GM19099 (cell line): ENCODE data around the gene INSM2.

Experiments
- POLR2A ChIP-seq: IDR thresholded peaks from 3 replicates; pipeline ENCODE4 v1.6.1; 2011; ENCODE audit warnings: low read depth; ENCODE audit not compliant: insufficient read length; ENCODE audit errors: extremely low read depth

Gene INSM2

DNA sequence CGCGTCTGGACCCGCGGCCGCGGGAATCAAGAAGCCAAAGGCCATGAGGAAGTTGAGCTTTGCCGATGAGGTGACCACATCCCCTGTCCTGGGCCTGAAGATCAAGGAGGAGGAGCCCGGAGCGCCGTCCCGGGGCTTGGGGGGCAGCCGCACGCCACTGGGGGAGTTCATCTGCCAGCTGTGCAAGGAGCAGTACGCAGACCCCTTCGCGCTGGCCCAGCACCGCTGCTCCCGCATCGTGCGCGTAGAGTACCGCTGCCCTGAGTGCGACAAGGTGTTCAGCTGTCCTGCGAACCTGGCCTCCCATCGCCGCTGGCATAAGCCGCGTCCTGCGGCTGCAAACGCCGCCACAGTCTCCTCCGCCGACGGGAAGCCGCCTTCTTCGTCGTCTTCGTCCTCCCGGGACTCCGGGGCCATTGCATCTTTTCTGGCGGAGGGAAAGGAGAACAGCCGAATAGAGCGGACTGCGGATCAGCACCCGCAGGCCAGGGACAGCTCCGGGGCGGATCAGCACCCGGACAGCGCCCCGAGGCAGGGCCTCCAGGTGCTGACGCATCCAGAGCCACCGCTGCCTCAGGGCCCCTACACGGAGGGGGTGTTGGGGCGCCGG is 1.0 kb downstream of the INSM2 start:
- TF ChIP-seq POLR2A = no peak

DNA sequence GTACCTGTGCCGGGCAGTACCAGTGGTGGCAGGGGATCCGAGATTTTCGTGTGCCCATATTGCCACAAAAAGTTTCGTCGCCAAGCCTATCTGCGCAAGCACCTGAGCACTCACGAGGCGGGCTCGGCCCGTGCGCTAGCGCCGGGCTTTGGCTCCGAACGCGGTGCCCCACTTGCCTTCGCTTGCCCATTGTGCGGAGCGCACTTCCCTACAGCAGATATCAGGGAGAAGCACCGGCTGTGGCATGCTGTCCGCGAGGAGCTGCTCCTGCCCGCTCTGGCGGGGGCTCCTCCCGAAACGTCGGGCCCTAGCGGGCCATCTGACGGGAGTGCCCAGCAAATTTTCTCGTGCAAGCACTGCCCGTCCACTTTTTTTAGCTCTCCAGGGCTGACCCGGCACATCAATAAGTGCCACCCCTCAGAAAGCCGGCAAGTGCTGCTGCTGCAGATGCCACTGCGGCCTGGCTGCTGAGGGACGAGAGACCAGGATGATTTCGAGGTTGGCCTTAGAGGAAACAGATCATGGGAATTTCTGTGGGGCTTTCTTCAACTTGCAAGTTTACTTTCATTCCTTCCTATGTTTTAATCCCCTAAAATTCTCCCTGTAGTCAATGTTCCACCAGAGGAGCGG is 1.6 kb downstream of the INSM2 start:
- no peak for TF ChIP-seq POLR2A

DNA sequence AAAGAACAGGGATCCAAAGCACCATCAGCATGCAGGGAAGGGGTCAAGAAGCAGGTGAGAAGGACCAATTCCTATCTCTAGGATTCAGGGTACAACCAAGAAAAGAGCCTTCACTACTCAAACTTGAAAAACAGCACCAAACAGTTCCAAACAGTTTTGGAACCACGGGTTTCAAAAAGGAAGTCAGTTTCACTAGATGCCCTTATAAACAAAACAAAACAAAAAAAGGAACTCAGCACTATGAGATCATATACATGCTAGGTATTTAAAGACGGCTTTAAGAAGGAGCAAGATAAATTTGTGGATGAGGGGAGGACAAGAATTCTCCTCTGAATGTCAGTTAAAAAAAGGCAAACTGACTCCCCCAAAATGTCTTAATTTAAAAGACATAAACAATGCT is 6.0 kb downstream of the INSM2 start:
- TF ChIP-seq POLR2A = no peak

DNA sequence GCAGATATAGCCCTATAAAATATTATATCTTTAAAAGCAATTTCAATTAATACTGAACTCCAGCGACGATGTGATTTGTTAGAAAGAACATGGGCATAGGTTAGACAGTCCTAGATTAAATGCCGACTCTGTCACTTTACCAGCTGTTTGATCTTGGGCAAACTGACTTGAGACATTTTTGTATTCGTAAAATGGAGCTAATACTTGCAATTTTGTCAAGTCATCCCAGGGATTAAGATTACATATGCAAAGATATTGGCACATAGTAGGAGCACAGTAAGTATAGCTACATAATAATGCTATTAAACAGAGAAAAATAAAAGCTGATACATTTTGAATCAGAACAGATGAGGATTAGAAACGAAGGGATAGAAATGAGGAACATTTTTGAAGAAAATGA is 9.0 kb downstream of the INSM2 start:
- TF ChIP-seq POLR2A = no peak

DNA sequence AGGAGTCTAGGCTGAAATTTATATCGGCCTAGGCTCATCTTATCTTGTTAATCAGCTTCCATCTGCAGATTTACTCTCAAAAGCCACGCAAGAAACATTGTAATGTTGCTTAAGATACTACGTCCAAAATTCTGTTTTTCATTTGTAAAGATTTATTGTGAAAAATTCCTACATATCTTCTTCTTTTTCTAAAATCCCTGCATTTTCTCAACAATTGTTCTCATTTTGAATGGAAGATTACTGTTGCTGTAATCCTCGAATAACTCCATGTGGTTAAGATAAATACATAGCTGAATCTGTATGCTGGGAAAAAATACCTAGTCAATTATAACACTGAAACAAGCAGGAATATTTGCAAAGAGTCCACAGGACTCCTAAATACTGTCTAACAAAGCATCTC is 15.6 kb downstream of the INSM2 start:
- TF ChIP-seq POLR2A = no peak

DNA sequence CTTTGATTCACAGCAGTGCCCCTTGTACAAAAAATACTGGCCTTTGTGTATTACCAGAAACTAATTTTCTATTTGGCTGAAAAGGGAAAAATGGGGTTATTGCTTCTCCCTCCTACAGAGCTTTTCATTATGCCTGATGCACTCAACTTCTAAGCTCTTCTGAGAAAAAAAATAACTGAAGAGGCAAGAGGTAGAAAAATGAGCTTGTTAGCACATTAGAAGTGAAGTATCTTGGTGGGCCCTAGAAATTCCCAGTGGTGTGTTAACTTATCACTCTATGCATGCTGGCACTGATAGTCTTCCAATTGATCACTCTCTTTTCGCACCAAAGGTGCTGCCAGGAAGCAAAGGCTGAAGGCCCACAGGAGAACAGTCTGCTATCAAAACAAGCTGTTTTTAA is 17.1 kb downstream of the INSM2 start:
- TF ChIP-seq POLR2A = no peak

DNA sequence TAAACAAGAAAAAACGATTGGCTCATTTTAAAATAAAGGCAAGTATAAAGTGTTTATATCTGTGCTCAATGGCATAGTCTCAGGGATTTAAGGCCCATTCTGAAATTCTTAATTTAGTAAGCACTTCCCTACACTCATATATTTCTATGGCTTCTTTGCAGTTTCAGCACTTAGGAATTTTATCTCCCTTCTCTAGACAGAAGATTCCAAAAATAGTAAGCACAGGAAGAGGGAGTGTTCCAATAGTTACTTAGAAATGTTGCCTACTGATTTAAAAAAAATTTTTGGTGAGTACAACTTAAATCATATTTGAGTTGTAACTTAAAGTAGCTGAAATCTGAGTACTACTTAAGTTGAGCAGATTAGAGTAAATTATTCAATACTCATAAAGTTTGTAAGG is 19.8 kb downstream of the INSM2 start:
- no peak for TF ChIP-seq POLR2A

DNA sequence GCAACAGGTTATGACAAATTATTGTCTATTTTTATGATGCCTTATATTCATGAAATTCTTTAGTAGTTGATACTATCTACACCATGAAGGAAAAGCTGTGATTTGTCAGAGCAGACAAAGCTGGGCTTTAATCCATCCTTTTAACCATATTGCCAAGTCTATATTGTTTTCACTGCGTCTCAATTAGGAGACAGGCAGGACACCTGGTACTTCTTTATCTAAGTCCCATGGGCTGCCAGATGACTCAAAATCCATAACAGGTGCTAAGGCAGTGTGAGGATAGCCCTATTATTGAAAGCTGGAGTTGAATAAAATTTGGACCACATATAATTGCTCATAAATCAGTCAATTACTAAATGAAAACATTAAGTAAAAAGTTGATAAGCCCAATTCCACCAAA is 22.6 kb downstream of the INSM2 start:
- TF ChIP-seq POLR2A = no peak

DNA sequence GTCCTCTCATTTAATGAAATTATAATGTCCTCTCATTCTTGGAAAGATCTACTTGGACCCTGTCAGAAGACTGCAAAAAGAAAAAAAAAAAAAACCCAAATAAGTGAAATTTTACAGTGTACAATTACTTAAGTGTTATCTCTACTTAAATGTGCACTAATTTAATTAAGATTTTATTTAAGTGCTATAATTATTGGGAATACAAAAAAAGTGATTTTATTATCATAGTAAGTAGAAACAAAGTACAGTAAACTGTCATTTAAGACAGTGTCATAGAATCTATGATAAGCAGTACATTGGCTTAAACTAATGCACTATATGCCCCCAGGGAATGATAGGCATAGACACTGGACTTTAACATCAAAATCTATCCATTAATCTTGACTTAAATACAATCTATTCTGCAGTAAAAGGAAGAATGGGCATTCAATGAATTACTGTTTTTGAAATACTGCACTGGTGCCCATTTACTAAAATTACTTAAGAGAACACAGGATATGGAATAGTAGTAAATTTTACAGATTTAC is 23.3 kb downstream of the INSM2 start:
- no peak for TF ChIP-seq POLR2A

DNA sequence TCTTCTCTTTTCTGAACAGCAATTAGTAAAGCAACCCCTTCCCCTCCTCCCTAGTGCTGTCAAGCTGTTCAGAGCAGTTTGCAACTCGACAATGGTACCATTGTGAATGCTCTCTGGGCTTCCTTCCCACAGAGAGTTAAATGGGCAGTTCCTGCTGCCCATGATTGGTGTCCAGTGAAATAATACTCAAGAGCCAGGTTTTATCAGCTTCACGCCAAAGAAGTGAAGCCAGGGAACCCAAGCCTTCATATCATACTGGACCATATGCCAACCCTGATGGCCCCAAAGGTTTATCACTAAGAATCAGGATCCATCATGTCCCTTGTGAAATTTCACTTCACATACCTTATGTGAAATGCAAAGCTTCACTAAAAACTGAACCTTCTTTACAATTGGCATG is 24.7 kb downstream of the INSM2 start:
- no peak for TF ChIP-seq POLR2A

DNA sequence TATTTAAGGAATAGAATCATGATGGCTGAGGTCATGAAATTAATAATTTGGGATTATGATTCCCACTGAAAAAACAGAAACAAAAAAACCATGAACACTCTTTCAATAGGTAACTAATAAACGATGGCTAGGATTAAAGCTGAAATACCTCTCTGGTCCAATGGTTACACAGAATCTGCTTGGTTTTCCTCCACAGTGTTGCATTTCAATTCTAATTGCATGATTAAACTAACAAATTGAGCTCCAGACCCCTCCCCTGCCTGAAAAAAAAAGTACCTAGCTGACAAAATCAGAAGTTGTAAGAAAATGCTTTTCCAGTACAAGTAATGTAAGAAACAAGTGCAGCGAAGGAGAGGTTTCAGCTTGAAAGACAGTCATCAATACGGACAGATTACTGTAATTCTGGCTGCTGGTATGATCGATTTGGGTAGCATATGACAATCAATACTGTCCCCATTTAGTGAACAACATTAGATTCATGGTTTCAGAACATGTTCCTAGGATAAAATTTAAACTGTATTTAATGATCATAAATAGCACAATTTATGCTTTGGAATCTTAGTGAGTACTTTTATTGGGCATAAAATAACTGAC is 32.0 kb downstream of the INSM2 start:
- no peak for TF ChIP-seq POLR2A

DNA sequence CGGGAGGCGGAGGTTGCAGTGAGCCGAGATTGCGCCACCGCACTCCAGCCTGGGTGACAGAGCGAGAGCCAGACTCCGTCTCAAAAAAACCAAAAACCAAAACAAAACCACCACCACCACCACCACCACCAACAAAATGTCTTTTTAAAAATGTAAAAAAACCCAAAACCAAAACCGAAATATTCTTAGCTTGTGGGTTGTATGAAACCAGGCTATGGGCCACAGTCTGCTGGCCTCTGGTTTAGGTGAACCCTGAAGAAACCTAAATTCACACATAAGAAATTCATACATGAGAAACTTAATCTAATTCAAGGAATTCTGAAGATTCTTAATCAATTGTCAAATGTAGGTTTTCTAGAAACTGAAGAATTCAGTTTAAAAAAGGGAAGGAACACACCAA is 37.6 kb downstream of the INSM2 start:
- TF ChIP-seq POLR2A = no peak

DNA sequence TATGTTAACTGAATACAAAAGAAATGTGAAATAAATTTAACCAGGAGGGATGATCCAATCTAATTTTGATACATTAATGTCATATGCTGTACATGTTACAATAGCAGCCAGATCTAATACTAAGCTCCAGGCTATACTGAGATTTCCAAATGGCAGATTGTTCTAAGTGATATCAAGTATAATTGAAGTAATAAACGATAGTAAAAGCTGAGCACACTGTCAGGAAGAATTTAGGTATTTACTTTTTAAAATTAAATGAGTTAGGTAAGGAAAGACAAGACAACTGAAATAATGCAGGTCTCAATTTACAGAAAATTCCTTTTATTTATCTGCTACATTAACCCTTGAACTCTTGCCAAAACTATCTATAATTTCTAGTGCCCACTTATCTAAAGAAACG is 39.9 kb downstream of the INSM2 start:
- TF ChIP-seq POLR2A = no peak

DNA sequence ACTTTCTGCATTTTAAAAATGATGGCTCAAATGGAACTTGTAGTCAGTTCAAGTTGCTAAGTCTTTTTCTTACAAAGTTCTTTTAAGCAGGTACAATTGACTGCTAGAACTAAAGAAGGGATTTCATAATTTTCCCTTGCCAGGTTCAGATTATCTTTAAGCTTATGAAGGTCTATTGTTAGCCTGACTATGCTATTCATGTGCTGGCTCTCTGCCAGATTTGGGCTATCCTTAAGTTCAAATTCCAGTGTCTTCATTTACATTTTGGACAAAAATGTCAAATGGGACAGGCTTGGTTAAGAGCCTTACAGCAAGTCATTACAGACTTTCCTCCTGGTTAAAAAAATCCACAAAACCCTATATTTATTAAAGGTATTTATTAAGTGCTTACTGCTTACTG is 42.3 kb downstream of the INSM2 start:
- TF ChIP-seq POLR2A = no peak

DNA sequence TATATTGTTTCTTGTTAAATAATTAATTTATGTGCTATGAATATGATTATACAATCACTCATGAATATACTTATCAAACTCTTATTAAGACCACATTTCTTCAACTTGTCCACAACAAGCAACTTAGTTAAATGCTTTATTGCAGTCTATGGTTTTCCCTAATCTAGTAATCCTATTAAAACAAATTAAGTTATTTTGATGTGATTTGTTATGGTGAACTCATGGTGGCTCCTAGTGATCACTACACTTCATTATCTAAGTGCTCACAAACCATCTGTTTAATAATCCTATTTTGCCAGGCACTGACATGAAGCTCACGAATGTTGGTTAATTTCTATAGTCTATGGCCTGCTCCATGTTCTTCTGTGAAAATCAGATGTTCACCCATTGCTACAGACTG is 42.9 kb downstream of the INSM2 start:
- TF ChIP-seq POLR2A = no peak

DNA sequence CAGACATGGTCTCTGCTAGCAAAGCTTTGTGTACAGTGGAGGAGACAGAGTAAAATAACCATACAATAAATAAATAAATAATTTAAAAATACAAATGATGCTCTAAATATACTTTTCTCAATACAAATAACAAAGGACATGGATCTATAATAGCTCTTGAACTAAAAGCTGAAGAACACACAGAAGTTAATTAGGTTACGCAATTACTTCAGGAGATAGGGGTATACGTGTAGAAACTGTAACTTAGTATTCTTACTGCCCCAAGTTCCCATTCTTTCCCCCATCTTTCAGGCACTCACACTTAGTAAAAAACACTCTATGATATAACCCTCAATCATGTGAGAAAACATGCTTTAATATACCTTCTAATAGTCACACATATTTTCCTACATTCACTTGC is 44.2 kb downstream of the INSM2 start:
- no peak for TF ChIP-seq POLR2A

DNA sequence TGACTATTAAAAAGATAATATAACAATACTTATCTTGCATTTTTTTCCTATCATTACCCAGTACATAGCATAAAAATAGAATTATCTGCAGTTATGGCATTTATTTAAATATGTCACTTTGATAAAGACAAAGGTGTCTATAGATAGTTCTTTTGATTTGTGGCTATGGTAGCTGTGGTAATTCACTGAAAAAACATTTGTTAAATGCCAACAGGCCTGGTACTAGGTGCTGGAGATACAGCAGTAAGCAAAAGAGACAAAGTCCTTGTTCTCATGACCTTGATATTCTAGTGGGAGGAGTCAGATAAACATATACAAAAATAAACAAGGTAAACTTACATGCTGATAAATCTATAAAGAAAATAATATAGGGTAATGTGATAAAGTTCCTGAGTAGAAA is 44.7 kb downstream of the INSM2 start:
- no peak for TF ChIP-seq POLR2A
